HG03045 (cell line): ENCODE results near the gene NRG3.
"Not testable (repeated sequence)": the region's sequence is repeated elsewhere in the genome, so short reads cannot be mapped to it uniquely, and the experiment has no call there.

Experiments
- ATAC-seq: cut with Tn5 transposase; IDR thresholded peaks from one replicate; pipeline ENCODE4 v1.9.1; 2021; ENCODE audit warnings: mild to moderate bottlenecking, moderate library complexity; ENCODE audit not compliant: unreplicated experiment

The NRG3 gene

DNA sequence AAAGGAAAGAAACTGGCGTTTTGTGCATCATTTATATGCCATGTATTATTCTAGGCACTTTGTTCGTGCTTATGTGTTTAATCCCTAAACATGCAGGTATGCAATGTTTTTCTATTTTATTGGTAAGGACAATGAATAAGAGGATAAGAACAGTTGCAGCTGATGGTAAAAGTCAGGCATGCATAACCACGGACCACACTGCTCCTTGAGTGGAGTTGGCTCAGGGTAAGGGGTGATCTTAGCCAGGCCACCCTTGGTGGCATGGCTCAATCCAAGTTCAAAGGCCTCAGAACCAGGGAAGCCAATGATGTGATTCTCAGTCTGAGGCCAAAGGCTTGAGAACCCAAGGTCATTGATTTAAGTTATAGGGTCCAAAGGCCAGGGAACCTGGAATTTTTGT lies 1068.1 kb downstream of the NRG3 start:
- ATAC-seq = no peak

DNA sequence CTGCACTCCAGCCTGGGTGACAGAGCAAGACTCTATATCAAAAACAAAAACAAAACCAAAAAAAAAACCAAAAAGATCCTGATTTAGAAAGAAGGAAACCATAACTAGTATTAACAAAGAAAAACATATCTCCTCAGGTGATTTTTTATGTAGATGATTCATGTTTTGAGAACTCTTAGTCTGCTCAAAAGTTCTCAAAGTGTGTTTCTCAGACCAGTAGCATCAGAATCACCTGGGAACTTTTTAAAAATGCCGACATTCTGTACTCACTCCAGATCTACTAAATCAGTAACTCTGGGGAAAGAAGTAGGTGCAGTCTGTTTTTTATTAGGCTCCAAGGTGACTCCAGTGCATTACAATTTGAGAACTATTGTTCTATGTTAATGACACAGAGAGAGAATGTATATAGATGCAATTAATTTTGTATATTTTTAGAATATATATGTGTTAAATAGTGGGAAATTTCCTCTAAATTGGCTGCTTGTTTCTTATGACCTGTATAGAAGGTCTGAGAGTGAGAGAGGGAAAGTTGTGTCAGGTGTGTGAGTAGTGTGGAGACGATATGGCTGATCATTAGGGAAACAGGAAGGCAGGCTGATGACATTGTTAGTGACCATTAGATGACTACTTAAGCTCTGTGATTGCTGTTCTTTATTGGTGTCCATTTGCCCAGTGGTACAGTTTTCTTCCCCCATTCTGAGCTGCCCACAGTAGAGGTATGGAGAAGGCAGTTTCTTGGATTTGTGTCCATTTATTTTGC lies 1075.0 kb downstream of the NRG3 start:
- no peak for ATAC-seq

DNA sequence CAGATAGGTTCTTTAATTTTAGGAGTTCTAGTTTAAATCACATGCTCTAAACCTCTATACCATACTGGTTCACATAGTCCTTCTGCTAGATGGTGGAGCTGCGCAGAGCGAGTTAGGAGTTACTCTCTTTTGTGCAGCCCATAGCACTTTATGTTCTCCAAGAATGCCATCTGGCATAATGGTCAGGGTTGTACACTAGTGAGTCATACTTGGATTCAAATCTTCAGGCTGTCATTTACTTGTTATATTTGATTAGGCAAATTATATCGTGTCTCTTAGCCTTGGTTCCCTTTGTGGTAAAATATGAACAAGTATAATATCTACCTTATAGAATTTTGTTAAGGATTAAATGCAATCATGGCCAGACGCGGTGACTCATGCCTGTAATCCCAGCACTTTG lies 1078.3 kb downstream of the NRG3 start:
- ATAC-seq = no peak

DNA sequence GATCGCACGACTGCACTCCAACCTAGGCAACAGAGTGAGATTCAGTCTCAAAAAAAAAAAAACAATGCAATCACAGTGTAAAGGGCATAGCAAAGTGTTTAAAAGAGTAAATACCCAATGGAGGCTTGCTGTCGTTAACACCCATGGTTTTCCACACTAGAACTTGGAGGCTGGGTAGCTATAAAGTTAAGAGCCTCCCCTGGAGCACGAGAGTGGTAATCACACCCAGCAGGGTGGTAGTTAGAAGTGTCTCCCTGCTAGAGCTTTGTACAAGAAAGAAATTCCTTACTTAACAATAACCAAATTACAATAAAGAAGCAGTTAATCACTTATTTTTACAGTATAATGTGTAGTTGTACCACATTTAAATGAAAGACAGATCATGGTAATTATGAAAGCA lies 1078.9 kb downstream of the NRG3 start:
- ATAC-seq = no peak

DNA sequence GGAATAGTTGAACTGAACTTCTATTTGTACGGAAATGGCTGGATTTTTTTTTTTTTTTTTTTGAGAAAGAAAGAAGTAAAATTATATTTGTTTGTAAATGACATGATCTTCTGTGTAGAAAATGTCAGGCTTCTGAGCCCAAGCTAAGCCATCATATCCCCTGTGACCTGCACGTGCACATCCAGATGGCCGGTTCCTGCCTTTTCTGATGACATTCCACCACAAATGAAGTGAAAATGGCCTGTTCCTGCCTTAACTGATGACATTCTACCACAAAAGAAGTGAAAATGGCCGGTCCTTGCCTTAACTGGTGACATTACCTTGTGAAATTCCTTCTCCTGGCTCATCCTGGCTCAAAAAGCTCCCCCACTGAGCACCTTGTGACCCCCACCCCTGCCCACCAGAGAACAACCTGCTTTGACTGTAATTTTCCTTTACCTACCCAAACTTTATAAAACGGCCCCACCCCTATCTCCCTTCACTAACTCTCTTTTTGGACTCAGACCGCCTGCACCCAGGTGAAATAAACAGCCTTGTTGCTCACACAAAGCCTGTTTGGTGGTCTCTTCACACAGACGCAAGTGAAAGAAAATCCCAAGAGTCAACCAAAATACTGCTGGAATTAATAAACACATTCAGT lies 1085.5 kb downstream of the NRG3 start:
- not testable (repeated sequence) for ATAC-seq

DNA sequence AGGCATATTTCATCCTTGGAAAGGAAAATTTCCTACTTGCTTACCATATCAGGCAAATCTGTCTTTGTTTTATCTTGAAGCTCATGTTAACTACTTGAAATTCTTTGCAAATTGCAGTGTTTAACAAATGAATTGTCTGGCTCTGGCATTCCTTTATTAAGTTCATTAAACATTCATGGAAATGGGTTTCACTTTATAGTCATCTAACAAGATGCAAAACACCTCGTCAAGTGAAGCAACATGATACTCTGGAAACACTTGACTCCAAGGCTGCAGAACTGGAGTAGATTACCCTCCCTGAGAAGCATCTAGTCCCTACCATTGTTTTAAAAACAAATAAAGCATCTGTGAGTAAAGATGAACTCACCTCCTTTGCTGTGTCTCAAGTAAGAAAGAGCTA lies 1086.9 kb downstream of the NRG3 start:
- ATAC-seq = no peak

DNA sequence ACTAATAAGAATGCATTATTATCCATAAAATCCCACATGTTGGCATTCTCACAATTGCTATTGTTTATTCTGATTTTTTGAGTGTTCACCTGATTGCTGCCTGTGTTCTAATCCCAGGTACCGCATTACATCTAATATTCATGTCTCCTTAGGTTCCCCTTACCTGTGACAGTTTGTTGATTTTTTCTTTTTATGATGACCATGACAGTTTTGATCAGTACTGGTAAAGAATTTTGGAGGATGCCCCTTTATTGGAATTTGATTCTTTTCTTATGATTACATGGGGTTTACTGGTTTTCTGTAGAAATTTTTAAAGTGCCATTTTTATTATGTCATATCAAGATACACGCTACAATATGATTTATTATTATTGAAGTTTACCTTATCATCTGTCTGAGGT lies 1091.1 kb downstream of the NRG3 start:
- no peak for ATAC-seq

DNA sequence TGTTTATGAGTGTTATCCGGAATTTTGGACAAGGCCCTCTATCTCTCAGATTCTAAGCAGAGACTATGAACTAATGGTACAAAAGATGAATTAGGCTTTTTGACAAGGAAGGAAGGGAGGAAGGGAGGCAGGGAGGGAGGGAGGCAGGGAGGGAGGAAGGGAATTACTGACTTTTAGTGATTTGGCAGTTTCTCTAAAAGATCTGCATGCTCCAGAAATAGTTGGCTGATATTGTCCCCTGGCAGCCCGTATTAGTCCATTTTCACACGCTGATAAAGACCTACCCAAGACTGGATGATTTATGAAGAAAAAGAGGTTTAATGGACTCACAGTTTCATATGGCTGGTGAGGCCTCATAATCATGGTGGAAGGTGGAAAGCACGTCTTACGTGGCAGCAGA lies 1093.5 kb downstream of the NRG3 start:
- no peak for ATAC-seq

DNA sequence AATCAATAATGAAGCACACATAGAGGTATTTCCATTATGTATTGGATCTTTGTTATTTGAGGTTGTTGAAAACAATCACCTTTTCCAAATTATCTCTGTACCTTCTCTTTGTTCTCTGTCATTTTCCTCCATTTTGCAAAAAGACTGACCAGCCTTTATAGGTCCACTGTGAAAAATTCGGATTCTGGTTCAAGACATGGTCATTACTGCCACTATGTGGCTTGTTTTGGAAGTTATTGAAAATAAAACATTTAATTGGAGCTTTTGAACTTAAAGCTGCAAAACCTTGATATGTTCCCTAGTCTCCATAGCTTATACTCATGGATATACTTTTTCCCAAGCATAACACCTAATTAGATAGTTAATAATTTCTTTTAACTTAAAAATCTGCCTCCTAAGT lies 1094.4 kb downstream of the NRG3 start:
- ATAC-seq = no peak

DNA sequence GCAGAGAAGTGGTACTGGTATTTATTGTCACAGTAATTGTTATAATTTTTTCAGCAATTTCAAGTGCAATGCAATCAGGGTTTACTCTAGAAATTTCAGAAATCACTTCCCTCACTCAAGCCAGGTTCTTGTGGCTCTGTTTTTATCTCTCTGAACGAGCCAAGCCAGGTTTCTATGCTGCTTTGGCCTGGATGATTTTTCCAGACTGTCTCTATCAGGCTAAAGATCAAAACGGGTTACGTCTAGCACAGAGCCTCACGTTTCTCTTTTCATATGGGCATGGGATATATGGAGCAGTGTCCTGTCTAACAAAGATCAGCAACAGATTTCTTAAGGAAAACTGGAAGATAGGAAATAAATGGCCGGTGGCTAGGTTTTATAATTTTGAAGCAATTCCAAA lies 1105.3 kb downstream of the NRG3 start:
- ATAC-seq = no peak

DNA sequence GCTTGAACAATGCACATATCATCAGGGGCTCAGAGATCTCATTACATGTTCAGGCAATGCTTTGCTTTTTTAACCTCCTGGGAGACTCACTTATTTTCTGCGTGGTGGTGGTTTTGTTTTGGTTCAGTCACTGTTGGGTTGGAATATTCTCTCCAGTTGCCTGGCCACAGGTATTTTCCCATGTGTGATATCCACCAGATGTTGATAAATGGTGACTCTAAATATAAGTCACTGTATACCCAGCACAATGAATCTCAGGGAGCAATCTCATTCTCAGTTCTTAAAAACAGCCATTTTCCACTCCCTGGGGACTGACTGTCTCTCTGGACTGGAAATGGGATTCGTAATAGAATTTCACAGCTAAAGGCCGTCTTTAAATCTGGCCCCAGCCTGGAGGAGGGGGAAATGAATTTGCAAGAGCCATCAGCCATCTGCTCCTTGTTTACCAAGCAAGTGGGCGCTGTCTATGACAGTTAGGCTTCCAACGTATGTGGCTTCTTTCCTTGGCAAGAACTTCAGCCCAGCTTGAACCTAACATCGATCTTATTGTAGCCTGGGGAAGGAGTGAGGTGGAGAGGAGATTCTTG lies 1106.2 kb downstream of the NRG3 start:
- no peak for ATAC-seq

DNA sequence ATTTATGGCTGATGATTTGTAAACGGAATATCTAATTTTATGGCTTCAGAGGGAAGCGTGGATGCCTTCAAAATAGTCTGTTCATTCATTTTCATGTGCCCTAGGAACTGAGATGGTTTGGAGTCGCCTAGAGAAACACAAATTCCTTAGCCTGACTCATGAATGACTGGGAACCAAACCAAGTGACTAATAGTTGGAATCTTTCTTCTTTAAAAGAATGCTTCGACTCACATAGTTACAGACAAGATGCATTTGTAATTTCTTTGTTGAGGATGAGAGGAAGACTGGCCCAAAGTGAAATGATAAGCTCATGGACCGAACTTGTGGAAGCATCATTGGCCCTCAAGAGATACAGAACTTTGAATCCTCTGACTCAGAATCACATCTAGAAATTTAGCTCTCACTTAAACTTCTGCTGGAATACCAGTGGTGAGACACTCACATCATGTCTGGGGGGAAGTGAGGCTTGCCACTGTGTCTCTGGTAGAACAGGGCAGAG lies 1107.2 kb downstream of the NRG3 start:
- no peak for ATAC-seq

DNA sequence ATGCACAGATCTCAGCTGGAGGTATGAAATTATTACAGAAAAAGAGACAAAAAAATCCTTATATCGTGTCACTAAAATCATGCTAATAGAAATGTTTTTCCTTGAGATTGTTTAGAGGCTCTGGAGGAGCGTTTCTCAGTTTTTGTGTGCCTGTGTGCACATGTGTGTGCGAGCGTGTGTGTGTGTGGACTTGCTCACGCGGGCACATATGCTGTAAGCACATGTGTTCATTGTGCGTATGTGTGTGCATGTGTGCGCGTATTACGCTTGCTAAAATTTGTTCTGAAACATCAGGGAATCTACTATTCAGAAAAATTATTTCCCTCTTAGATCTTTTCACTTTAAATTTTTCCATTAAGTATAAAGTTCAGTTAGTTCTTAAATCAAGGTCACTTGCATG lies 1111.2 kb downstream of the NRG3 start:
- ATAC-seq = no peak

DNA sequence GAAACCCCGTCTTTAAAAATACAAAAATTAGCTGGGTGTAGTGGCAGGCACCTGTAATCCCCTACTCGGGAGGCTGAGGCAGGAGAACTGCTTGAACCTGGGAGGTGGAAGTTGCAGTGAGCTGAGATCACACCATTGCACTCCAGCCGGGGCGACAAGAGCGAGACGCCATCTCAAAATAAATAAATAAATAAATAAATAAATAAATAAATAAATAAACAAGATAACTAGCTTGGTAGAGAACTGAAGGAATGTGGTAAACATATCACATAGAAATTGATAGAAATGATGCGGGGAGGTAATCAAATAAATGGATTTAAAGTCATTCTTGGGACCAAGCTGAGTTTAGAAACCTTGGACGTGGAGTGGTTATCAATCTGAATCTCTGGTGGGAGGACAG lies 1131.5 kb downstream of the NRG3 start:
- ATAC-seq = not testable (repeated sequence)

DNA sequence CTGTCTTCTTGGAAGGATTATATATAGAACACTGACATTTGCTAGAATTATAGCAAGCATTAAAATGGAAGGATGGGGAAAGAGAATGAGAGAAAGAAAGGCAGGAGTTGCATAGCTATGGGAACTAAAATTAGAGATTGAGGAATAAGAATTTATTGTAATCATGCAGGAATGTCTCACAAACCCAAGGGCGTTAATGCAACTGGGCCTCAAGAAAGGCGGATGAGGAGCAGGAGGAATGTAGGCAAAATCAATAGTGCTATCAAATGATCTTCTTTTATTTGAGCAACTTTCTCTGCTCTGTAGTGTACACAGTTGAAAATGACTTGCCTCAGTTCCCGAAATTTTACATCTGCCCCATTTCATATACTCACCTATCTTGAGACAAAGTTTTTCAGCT lies 1132.5 kb downstream of the NRG3 start:
- ATAC-seq = no peak

DNA sequence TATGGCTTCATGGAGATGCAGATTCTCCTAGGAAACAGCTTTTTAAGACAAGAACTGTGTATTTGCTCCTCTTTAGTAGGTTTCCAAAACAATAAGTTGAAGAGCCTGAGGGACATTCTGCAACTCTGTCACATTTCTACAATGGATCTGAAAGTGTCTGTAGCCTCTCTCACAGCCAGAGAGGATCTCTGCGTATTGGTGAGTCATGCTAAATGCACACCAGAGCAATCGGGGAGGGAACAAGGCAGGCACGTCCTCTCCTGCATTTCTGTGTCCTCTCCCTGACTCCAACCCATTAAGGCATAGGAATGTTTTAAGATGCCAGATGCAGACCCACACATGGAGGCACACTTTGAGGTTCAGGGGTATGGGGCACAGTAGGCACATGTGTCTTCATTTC lies 1137.9 kb downstream of the NRG3 start:
- ATAC-seq = no peak

DNA sequence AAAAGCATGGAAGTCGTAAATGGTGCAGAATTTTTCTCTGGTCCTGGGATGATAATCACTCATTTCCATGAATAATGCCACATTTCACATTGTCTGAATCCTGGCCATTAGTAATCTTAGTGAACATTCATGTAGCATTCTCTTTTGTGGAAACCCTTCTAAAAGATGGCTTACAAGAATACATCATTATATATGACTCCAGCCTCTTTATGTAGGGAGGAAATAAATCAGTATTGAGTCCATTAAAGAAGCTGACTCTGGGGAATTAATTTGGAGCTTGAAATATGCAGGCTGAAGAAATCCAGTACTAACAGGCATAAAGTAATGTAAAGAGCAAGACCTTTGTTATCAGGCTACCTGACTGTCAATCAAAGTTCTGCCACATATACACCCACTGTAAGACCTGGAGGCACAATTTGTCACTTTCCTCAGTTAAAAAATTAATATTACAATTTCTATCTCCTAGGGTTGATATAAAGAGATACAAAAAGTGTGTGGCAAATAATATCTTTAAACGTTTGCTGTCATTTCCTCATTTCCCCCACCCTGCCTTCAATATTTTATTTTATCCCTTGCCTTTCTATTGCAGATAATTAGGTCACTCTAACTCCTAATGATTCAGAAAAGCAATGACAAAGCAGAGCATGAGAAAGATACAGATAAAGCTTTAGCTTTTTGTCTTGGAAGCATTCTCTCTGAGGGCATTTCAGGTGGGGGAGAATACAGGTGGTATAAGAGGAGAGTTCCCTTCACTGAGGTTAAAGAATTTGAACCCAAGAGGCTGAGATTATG lies 1142.3 kb downstream of the NRG3 start:
- ATAC-seq = no peak

DNA sequence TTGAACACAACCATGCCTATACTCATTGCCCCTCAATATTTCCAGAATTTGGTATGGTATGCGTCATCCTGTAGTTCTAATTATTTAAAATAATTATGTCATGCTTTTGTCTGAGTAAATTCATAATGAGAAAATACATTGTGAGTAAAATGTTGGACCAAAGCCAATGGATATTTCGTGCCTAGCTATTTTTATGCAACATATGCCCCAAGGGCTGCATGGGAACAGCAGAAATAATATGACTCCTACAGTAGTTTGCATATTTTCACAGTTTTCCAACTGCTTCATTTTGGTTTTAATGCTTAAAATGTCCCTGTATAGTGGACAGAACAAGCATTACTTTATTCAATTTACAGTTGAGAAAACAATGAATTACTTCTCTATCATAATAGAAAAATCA lies 1148.7 kb downstream of the NRG3 start:
- no peak for ATAC-seq
